Right lobe of liver (tissue), 6 donors: Measurements from ENCODE around the gene C16orf87. TPM values are rescaled to one million over a fixed set of nuclear protein-coding genes. Genes with fewer than 3 reads are reported as not detected.

Source experiments
- ATAC-seq, 4 donors: fragments of 200-7000 bp; cut with Tn5 transposase; one replicate each; pipeline ENCODE4 v1.9.1; 2020; ENCODE audit warnings: mild to moderate bottlenecking in 4 of 4, moderate library complexity in 4 of 4
- DNase-seq, 3 donors: peaks; one replicate each; pipeline ENCODE4 v3.0.0-alpha.2; 2020
- H3K27ac ChIP-seq, 3 donors: fragments of 200-600 bp; one replicate each; pipeline ENCODE4 v1.8.0; 2022
- H3K27me3 ChIP-seq, 2 donors: fragments of 200-600 bp; one replicate each; pipeline ENCODE4 v1.8.0; 2022
- H3K36me3 ChIP-seq, 4 donors: fragments of 200-600 bp; sonication (generic) in 1 of 4; one replicate each; pipeline versions ENCODE4 v1.5.1 to v1.8.0; 2017 to 2022; ENCODE audit warnings: control low read depth in 1 of 4
- H3K4me1 ChIP-seq, 4 donors: fragments of 200-600 bp; sonication (generic) in 1 of 4; one replicate each; pipeline versions ENCODE4 v1.5.1 to v1.8.0; 2017 to 2022; ENCODE audit warnings: control low read depth in 1 of 4
- H3K4me3 ChIP-seq, 3 donors: fragments of 200-600 bp; one replicate each; pipeline ENCODE4 v1.8.0; 2022
- H3K9me3 ChIP-seq, 4 donors: fragments of 200-600 bp; sonication (generic) in 1 of 4; one replicate each; pipeline versions ENCODE4 v1.5.1 to v1.8.0; 2017 to 2022; ENCODE audit warnings: control low read depth in 1 of 4
- POLR2A ChIP-seq: fragments of 450-650 bp; IDR thresholded peaks from one replicate; pipeline ENCODE4 v1.6.1; 2017; ENCODE audit warnings: antibody characterized with exemption, mild to moderate bottlenecking
- WGBS: methylation state at CpG from one replicate; pipeline ENCODE4 v1.1.6; 2018; ENCODE audit warnings: low coverage, low lambda C conversion rate; ENCODE audit not compliant: insufficient coverage; ENCODE audit errors: missing lambda C conversion rate; 5-methylcytosine and 5-hydroxymethylcytosine counted together
- intact Hi-C, 2 donors: fragments of 100-400 bp; cut with DNase I; formaldehyde crosslinking; loops; one replicate each; pipeline versions ENCODE4 v1.11.2 to v1.14.1; 2022
- total RNA-seq, 6 experiments: library from RNA; depleted of rRNA in 2 of 6; stranded (reverse); fragments of >200 nt in 2 of 6; fragmentation: NEBNext Ultra II Directional in 3 of 6; extraction: Animal tissue kit (Norgen Biotek cat#: 25700) in 3 of 6; gene quantifications; one replicate each; pipeline versions ENCODE4 v1.1.0 to v1.2.4, GENCODE V29; 2016 to 2023
- TF ChIP-seq, protein P1 (sequence below), 4 donors: fragments of 200-600 bp in 3 of 4; fragments of 450-650 bp in 1 of 4; IDR thresholded peaks; one replicate each; pipeline versions ENCODE4 v1.5.1 to v1.8.0; 2016 to 2022; ENCODE audit warnings: antibody characterized with exemption in 4 of 4, mild to moderate bottlenecking in 2 of 4
- donor health status: DM: no; HTN: yes; CAD: no.
- donor health status: DM: no; HTN: no; CAD: no.
- donor health status: DM: no; HTN: no; CAD: no.
- donor health status: DM: no; HTN: yes; CAD: no.
- donor health status: DM: no; HTN: yes; CAD: no.

The C16orf87 gene
- total RNA-seq, 6 experiments from 2014 or later = 5.5 to 9.8 (median 7.4) TPM

DNA sequence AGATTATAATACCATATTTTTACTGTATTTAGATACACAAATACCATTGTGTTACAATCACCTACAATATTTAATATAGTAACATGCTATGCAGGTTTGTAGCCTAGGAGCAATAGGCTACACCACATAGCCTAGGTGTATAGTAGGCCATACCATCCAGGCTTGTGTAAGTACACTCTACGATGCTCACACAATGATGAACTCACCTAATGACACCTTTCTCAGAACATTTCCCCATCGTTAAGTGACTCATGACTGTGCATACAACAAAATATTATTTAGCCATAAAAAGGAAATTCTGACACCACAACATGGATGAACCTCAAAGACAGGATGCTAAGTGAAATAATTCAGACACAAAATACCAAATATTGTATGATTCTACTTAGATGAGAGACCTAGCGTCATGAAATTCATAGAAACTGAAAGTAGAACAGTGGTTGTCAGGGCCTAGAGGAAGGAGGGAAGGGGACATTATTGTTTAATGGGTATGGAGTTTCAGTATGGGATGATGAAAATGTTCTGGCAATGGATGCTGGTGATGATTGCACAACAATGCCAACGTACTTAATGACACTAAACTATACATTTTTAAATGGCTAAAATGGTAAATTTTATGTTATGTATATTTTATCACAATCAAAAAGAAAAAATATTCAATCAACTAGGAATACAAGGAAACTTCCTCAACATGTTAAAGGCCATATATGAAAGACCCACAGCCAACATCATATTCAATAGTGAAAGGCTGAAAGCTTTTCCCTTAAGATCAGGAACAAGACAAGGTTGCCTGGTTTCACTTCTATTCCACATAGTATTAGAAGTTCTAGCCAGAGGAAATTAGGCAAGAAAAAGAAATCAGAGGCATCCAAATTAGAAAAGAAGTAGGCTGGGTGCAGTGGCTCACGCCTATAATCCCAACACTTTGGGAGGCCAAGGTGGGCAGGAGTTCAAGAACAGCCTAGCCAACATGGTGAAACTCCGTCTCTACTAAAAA lies 5.9 kb upstream of the C16orf87 start:
- H3K9me3 ChIP-seq = no peaks in the 10 kb centered on the region
- no peaks in the 10 kb centered on the region for H3K36me3 ChIP-seq
- no peak overlapping the region for H3K4me3 ChIP-seq
- H3K27me3 ChIP-seq = no peaks in the 10 kb centered on the region
- H3K27ac ChIP-seq = no peak overlapping the region
- peaks cover 0 to 35% (median 0%) of the 10 kb centered on the region in 4 donors for H3K4me1 ChIP-seq
- ATAC-seq = no peak
- intact Hi-C loops = no loop called here
- DNase-seq = no peak
- 69% methylated on average over 4 of the region's 6 CpGs for WGBS
- TF ChIP-seq, protein P1, sequence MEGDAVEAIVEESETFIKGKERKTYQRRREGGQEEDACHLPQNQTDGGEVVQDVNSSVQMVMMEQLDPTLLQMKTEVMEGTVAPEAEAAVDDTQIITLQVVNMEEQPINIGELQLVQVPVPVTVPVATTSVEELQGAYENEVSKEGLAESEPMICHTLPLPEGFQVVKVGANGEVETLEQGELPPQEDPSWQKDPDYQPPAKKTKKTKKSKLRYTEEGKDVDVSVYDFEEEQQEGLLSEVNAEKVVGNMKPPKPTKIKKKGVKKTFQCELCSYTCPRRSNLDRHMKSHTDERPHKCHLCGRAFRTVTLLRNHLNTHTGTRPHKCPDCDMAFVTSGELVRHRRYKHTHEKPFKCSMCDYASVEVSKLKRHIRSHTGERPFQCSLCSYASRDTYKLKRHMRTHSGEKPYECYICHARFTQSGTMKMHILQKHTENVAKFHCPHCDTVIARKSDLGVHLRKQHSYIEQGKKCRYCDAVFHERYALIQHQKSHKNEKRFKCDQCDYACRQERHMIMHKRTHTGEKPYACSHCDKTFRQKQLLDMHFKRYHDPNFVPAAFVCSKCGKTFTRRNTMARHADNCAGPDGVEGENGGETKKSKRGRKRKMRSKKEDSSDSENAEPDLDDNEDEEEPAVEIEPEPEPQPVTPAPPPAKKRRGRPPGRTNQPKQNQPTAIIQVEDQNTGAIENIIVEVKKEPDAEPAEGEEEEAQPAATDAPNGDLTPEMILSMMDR (IDR thresholded peaks at IDR 0.05) = no peak
- no peak for TF ChIP-seq POLR2A

DNA sequence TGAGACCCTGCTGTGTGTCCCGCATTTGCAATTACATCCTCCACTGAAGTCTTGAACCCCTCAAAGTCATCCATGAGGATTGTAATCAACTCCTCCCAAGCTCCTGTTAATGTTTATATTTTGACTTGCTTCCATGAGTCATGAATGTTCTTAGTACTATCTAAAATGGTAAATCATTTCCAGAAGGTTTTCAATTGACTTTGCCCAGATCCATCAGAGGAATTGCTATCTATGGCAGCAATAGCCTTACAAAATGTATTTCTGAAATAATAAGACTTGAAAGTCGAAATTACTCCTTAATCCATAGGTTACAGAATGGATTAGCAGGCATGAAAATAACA lies 2.5 kb upstream of the C16orf87 start:
- no peak for TF ChIP-seq POLR2A
- TF ChIP-seq, protein P1 (IDR thresholded peaks at IDR 0.05) = no peak
- Histone ChIP-seq H3K9me3 (no peaks in the 10 kb centered on the region), H3K36me3 (no peaks in the 10 kb centered on the region), H3K4me1 (peaks cover 0 to 26% (median 3%) of the 10 kb centered on the region in 4 donors), H3K4me3 (no peak overlapping the region), H3K27ac (no peak overlapping the region), H3K27me3 (no peaks in the 10 kb centered on the region)
- WGBS = 83% methylated on average over 2 of the region's 2 CpGs
- DNase-seq (no peak), ATAC-seq (no peak)
- intact Hi-C loops = no loop called here

DNA sequence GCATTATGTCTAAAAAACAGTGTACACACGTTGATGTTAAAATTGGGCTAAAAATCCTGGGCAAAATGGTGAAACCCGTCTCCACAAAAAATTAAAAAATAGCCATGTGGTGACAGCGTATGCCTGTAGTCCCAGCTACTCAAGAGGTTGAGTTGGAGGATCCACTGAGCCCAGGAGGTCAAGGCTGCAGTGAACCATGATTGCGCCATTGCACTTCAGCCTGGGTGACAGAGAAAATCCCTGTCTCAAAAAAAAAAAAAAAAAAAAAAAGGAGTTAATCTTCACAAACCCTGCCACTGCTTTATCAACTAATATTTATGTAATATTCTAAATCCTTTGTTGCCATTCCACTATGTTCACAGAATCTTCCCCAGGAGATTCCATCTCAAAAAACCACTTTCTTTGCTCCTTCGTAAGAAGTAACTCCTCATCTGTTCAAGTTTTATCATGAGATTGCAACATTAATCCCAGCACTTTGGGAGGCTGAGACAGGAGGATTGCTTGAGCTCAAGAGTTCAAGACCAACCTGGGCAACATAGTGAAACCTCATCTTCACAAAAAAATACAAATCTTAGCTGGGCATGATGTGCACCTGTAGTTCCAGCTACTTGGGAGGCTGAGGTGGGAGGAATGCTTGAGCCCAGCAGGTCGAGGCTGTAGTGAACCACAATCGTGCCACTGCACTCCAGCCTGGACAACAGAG lies 1.9 kb upstream of the C16orf87 start:
- 79% methylated on average over 5 of the region's 7 CpGs for WGBS
- Histone ChIP-seq H3K27me3 (no peaks in the 10 kb centered on the region), H3K4me1 (peaks cover 0 to 28% (median 3%) of the 10 kb centered on the region in 4 donors), H3K36me3 (no peaks in the 10 kb centered on the region), H3K4me3 (no peak overlapping the region), H3K9me3 (no peaks in the 10 kb centered on the region), H3K27ac (peak overlapping the region in 1 of 3 donors; percentile 35)
- intact Hi-C loops = no loop called here
- DNase-seq (peak in 1 of 3 donors; percentile 63), ATAC-seq (no peak)
- TF ChIP-seq, protein P1 (IDR thresholded peaks at IDR 0.05) = no peak

DNA sequence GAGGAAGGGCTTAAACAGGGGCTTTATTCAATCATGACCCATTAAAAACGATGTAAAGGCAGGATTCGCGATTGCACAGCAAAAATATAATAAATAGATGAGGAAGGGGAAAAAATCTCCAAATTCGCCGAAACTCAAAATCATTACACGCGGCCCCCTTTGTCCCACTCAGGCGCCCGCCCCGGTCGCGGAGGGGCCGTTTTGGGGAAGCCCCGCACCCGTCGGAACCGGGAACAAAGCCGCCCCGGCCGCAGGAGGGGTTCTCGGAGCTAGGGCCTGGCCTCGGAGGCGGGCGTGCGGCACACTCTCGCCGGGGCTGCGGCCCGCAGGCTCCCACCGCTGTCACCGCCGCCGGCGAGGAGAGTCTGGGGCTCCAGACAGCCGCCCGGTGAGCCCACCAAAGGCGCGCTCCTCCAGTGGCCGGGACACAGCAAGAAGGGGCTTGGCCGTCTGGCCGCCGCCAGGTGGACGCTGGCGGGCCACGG lies 521 bp downstream of the C16orf87 start:
- under 1% methylated on average over 14 of the region's 45 CpGs for WGBS
- H3K9me3 ChIP-seq = no peaks in the 10 kb centered on the region
- peak; percentile 59 to 73 (median 60) for DNase-seq
- H3K36me3 ChIP-seq = no peaks in the 10 kb centered on the region
- ATAC-seq = peak; percentile 23 to 54 (median 46)
- H3K4me3 ChIP-seq = peak overlapping the region; percentile 82 to 88 (median 87)
- TF ChIP-seq, protein P1 (IDR thresholded peaks at IDR 0.05) = peak in 1 of 4 donors; percentile 8
- no peak for TF ChIP-seq POLR2A
- no peaks in the 10 kb centered on the region for H3K27me3 ChIP-seq
- H3K4me1 ChIP-seq = peaks cover 0 to 28% (median 3%) of the 10 kb centered on the region in 4 donors
- H3K27ac ChIP-seq = peak overlapping the region; percentile 89 to 92 (median 90)
- intact Hi-C loops = no loop called here
